ENCODE measurements around the gene ZDHHC9. TPM values are rescaled to one million over a fixed set of nuclear protein-coding genes. Genes with fewer than 3 reads are reported as not detected.

ZDHHC9 gene
- total and polyA plus RNA-seq, 2 of the 4 experiments (the other 2 are of a cell fraction) = 17.7 to 28.4 TPM

DNA sequence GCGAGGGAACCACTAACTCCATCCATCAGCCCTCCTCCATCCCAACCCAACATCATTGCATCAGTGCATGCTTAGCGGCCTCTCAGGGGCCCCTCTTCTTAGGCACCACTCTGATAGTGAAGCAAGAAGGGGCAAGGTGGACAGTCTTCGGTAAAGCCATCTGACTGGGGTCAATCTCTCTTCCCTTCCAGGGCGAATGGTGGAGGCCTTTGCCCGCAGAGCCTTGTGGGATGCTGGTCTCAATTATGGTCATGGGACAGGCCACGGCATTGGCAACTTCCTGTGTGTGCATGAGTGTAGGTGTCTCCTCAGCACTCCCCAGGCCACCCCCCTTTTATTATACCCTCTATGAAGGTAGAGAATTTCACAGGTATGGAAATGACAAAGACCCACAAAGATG lies 82.7 kb downstream of the ZDHHC9 start:
- no peak overlapping the region for H2AFZ ChIP-seq (replicated peaks; ENCODE audit: low read length, poor library complexity)
- no peak overlapping the region for H3K56ac ChIP-seq (ENCODE audit: extremely low read depth, insufficient read depth, low read length)
- BruUV-seq (replicated peaks) = no TSS peak
- H4K20me1 ChIP-seq (ENCODE audit: insufficient read depth, low read length) = no peaks in the 10 kb centered on the region
- H3K27ac ChIP-seq (ENCODE audit: insufficient read depth, low read length) = no peak overlapping the region
- H2AK5ac ChIP-seq (ENCODE audit: low read depth, low read length) = no peak overlapping the region
- in situ Hi-C loops (cut with MboI; ENCODE audit: low sequenced_read_pairs) = no loop called here
- H3K14ac ChIP-seq (replicated peaks; ENCODE audit: low read depth, low read length) = no peak overlapping the region
- no peak overlapping the region for H4K8ac ChIP-seq (ENCODE audit: low read depth in 2 of 2, low read length in 2 of 2)
- no peak for TF ChIP-seq RCOR1 (IDR thresholded peaks at IDR 0.05; ENCODE audit: insufficient replicate concordance, low read length)
- TF ChIP-seq MXI1 (IDR thresholded peaks at IDR 0.05; ENCODE audit: borderline replicate concordance, low read depth, low read length) = no peak
- TF ChIP-seq RFX5 (IDR thresholded peaks at IDR 0.05; ENCODE audit: low read depth, low read length) = no peak
- TF ChIP-seq NFE2L2 (IDR thresholded peaks at IDR 0.05; ENCODE audit: low read depth, low read length) = no peak
- no peak for TF ChIP-seq MAZ (IDR thresholded peaks at IDR 0.05; ENCODE audit: borderline replicate concordance, low read depth, low read length)
- no peak for TF ChIP-seq CHD1 (IDR thresholded peaks at IDR 0.05; ENCODE audit: low read depth, low read length)
- TF ChIP-seq, protein P1, sequence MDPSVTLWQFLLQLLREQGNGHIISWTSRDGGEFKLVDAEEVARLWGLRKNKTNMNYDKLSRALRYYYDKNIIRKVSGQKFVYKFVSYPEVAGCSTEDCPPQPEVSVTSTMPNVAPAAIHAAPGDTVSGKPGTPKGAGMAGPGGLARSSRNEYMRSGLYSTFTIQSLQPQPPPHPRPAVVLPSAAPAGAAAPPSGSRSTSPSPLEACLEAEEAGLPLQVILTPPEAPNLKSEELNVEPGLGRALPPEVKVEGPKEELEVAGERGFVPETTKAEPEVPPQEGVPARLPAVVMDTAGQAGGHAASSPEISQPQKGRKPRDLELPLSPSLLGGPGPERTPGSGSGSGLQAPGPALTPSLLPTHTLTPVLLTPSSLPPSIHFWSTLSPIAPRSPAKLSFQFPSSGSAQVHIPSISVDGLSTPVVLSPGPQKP (IDR thresholded peaks at IDR 0.05; ENCODE audit: borderline replicate concordance, low read depth, low read length) = no peak
- TF ChIP-seq RAD21 (IDR thresholded peaks at IDR 0.05; ENCODE audit: low read length) = no peak
- no peak for TF ChIP-seq FOS (IDR thresholded peaks at IDR 0.05; ENCODE audit: low read depth, low read length)
- TF ChIP-seq CEBPB (IDR thresholded peaks at IDR 0.05; ENCODE audit: low read depth, low read length) = no peak
- TF ChIP-seq MAFK (IDR thresholded peaks at IDR 0.05; ENCODE audit: low read depth, low read length) = no peak
- TF ChIP-seq, protein P2, sequence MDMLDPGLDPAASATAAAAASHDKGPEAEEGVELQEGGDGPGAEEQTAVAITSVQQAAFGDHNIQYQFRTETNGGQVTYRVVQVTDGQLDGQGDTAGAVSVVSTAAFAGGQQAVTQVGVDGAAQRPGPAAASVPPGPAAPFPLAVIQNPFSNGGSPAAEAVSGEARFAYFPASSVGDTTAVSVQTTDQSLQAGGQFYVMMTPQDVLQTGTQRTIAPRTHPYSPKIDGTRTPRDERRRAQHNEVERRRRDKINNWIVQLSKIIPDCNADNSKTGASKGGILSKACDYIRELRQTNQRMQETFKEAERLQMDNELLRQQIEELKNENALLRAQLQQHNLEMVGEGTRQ (IDR thresholded peaks at IDR 0.05; ENCODE audit: low read depth, low read length) = no peak
- H4K5ac ChIP-seq (ENCODE audit: low read depth, low read length) = no peak overlapping the region
- H3K4me3 ChIP-seq (ENCODE audit: insufficient read depth, low read depth, low read length) = no peak overlapping the region
- no peak overlapping the region for H4K91ac ChIP-seq (ENCODE audit: insufficient read depth, low read depth, low read length)
- no peak for DNase-seq
- no peak overlapping the region for H2BK120ac ChIP-seq (ENCODE audit: low read depth, low read length)
- no CpG with 5 or more reads among the region's 6 CpGs for WGBS, 2 experiments (ENCODE audit: extremely low coverage in 2 of 2, insufficient read length in 1 of 2)
- no peaks in the 10 kb centered on the region for H3K4me1 ChIP-seq (ENCODE audit: control insufficient read depth, insufficient read depth, low read length)
- no peak overlapping the region for H2BK5ac ChIP-seq (ENCODE audit: low read depth, low read length, poor library complexity, severe bottlenecking)
- H2BK20ac ChIP-seq (ENCODE audit: low read depth, low read length) = no peak overlapping the region
- ChIA-PET CTCF (no interaction called here), POLR2A (ENCODE audit: unreplicated experiment) (no interaction called here)
- no peak overlapping the region for H3K18ac ChIP-seq (ENCODE audit: low read depth, low read length)
- H3K9me3 ChIP-seq (ENCODE audit: control insufficient read depth, insufficient read depth, low read length) = no peaks in the 10 kb centered on the region
- peaks cover 1% of the 10 kb centered on the region for H3K27me3 ChIP-seq (ENCODE audit: control insufficient read depth, insufficient read depth, low read length)
- no peak for ATAC-seq (ENCODE audit: low read depth)
- no peaks in the 10 kb centered on the region for H3K79me1 ChIP-seq (ENCODE audit: low read depth in 1 of 2, low read length in 2 of 2)
- H2BK15ac ChIP-seq (ENCODE audit: low read depth, low read length) = no peak overlapping the region
- no peak overlapping the region for H3K23ac ChIP-seq (ENCODE audit: low read depth, low read length)
- H3K36me3 ChIP-seq (ENCODE audit: control insufficient read depth, insufficient read depth, low read length) = no peaks in the 10 kb centered on the region
- H3K9ac ChIP-seq (ENCODE audit: low read depth, low read length) = no peak overlapping the region
- H3K4me2 ChIP-seq (ENCODE audit: low read depth, low read length) = no peak overlapping the region
- dilution Hi-C loops (cut with HindIII; ENCODE audit: low sequenced_read_pairs, unreplicated experiment) = no loop called here
- H3K4ac ChIP-seq (ENCODE audit: low read depth, low read length) = no peak overlapping the region
- no peak overlapping the region for H2AK9ac ChIP-seq (replicated peaks; ENCODE audit: low read depth, low read length, poor library complexity)
- H3K9me1 ChIP-seq (ENCODE audit: insufficient read depth, low read length) = no peaks in the 10 kb centered on the region
- intact Hi-C loops (cut with micrococcal nuclease) = no loop called here

Measured in IMR-90 (cell line).